OCI-M2 (cell line): Measurements from ENCODE around the gene DRC7.
"Not testable (repeated sequence)": the region's sequence is repeated elsewhere in the genome, so short reads cannot be mapped to it uniquely, and the experiment has no call there.

ENCODE experiments used
- DNase-seq: peaks from one replicate; lab custom pipeline; 2025; ENCODE audit not compliant: unreplicated experiment; lab: John Stamatoyannopoulos, UW

Gene DRC7

GRCh38 chr16:57732714-57733113 is 38.1 kb downstream of the DRC7 start:
- no peak for DNase-seq

- DNase-seq = no peak
Observed at GRCh38 chr16:57734308-57734924, 39.8 kb downstream of the DRC7 start.

- DNase-seq = peak; percentile 92
Observed at GRCh38 chr16:57734925-57735754, 40.5 kb downstream of the DRC7 start.

GRCh38 chr16:57735755-57736418 is 41.3 kb downstream of the DRC7 start, which contains the start of gene KATNB1:
TSS of gene KATNB1 (plus strand) at chr16:57735770. CDS start at chr16:57737244, 1,474 bp downstream.
- DNase-seq = no peak

- no peak for DNase-seq
Observed at GRCh38 chr16:57736419-57737351, 42.1 kb downstream of the DRC7 start.

GRCh38 chr16:57738844-57739243 is 44.2 kb downstream of the DRC7 start:
- no peak for DNase-seq

- no peak for DNase-seq
Observed at GRCh38 chr16:57739756-57740422, 45.3 kb downstream of the DRC7 start.

- DNase-seq = no peak
Observed at GRCh38 chr16:57740423-57741071, 45.9 kb downstream of the DRC7 start.

- no peak for DNase-seq
Observed at GRCh38 chr16:57741660-57742191, 47.1 kb downstream of the DRC7 start.

- DNase-seq = no peak
Observed at GRCh38 chr16:57742543-57742942, 47.9 kb downstream of the DRC7 start.

GRCh38 chr16:57743458-57743857 is 48.9 kb downstream of the DRC7 start:
- no peak for DNase-seq

- no peak for DNase-seq
Observed at GRCh38 chr16:57743886-57744641, 49.5 kb downstream of the DRC7 start.

GRCh38 chr16:57744642-57744903 is 50.0 kb downstream of the DRC7 start:
- no peak for DNase-seq

GRCh38 chr16:57745768-57746167 is 51.2 kb downstream of the DRC7 start:
- DNase-seq = no peak

GRCh38 chr16:57746316-57746715 is 51.7 kb downstream of the DRC7 start:
- DNase-seq = not testable (repeated sequence)

- DNase-seq = no peak
Observed at GRCh38 chr16:57747091-57747490, 52.5 kb downstream of the DRC7 start.

GRCh38 chr16:57747496-57747895 is 52.9 kb downstream of the DRC7 start:
- DNase-seq = no peak

GRCh38 chr16:57747996-57748395 is 53.4 kb downstream of the DRC7 start:
- no peak for DNase-seq

- no peak for DNase-seq
Observed at GRCh38 chr16:57748596-57748995, 54.0 kb downstream of the DRC7 start.
